22Rv1 (cell line): ENCODE data around the gene PTCD2.

ENCODE experiments used
- CTCF ChIP-seq: fragments of 450-650 bp; IDR thresholded peaks from 2 replicates; pipeline ENCODE4 v1.5.1; 2017; ENCODE audit warnings: mild to moderate bottlenecking
- ZFX ChIP-seq: fragments of 450-650 bp; IDR thresholded peaks from 2 replicates; pipeline ENCODE4 v1.6.1; 2017; ENCODE audit warnings: antibody characterized with exemption, borderline replicate concordance

GRCh38 chr5:72397836-72398235 is 77.7 kb downstream of the PTCD2 start:
- no peak for TF ChIP-seq CTCF
- TF ChIP-seq ZFX, result no peak
